ENCODE results near the gene RGS13. TPM values are rescaled to one million over a fixed set of nuclear protein-coding genes. Genes with fewer than 3 reads are reported as not detected.

RGS13 gene
- polyA plus RNA-seq, 1 experiment = not detected

DNA sequence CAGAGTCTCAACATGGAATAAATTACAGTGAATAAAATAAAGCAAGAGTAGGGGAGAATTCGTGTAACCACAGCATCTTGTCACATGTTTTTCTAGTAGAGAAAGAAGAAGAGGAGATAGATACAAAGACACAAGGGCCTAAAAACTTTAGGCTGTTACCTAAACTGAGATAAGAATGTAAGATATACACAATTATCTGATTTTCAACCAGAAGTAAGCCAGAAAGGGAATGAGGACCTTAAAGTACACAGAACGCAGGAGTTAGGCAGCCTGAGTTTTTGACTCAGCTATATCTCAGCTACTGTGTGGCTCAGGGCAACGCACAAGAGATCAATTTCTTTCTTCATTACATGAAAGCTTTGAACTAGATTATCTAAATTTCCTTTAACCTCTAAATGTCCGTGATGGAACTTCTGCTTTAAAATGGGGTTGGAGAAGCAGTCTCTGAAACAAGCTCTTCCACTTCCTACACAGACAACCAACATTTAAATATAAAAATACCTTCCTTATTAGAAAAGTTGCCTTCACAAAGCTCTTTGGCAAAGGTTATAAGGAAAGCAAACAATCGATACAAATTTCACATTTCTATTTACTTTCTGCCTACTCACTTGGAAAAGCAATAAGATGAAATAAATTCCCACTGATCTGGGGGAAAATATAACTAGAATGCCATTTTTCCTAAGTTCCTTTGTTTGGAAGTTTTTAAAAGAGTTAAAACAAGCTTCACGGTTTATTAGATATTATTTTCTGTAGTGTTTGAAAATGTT lies 5.2 kb upstream of the RGS13 start:
- TF ChIP-seq, protein P1, sequence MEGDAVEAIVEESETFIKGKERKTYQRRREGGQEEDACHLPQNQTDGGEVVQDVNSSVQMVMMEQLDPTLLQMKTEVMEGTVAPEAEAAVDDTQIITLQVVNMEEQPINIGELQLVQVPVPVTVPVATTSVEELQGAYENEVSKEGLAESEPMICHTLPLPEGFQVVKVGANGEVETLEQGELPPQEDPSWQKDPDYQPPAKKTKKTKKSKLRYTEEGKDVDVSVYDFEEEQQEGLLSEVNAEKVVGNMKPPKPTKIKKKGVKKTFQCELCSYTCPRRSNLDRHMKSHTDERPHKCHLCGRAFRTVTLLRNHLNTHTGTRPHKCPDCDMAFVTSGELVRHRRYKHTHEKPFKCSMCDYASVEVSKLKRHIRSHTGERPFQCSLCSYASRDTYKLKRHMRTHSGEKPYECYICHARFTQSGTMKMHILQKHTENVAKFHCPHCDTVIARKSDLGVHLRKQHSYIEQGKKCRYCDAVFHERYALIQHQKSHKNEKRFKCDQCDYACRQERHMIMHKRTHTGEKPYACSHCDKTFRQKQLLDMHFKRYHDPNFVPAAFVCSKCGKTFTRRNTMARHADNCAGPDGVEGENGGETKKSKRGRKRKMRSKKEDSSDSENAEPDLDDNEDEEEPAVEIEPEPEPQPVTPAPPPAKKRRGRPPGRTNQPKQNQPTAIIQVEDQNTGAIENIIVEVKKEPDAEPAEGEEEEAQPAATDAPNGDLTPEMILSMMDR (IDR thresholded peaks at IDR 0.05; ENCODE audit: low read depth, low read length) = no peak
- Histone ChIP-seq H3K27ac (ENCODE audit: low read depth, low read length) (no peak overlapping the region), H3K4me3 (ENCODE audit: low read depth, low read length) (no peak overlapping the region), H3K9me3 (ENCODE audit: control insufficient read depth, insufficient read depth, low read length) (no peaks in the 10 kb centered on the region), H3K27me3 (ENCODE audit: control insufficient read depth, insufficient read depth, low read length) (no peaks in the 10 kb centered on the region)
- ChIA-PET POLR2A (no interaction called here), CTCF (interaction anchor here (0.9 to 1.7 kb wide), 4 partner anchors 14 to 176 kb away, joined by 3 to 5 read pairs (median 4); no protein-coding TSS in a partner anchor)
- DNase-seq (ENCODE audit: low read depth, low spot score) = no peak

DNA sequence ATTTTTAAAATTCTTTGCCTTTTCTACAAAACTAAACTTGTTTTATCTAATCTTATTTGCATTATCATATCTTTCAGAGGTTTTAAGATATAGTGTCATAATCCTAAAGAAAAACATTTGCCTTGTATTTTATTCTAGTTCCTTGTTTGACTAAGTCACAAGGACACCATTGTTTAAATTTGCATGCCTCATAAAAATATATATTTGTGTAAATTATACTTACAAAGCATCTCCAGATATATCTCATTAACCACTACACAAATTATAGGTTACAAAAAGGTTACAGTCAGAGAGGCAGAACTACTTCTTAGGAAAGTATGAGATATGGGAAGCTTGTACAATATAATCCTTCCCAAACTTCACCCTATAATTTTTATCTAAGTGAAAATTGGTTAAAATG lies 4.2 kb upstream of the RGS13 start:
- DNase-seq (ENCODE audit: low read depth, low spot score) = no peak
- ChIA-PET CTCF (interaction anchor here (1.2 to 1.7 kb wide), 2 partner anchors 175 to 388 kb away, joined by 3 to 5 read pairs; no protein-coding TSS in a partner anchor), POLR2A (no interaction called here)
- no peak overlapping the region for H3K4me3 ChIP-seq (ENCODE audit: low read depth, low read length)
- H3K9me3 ChIP-seq (ENCODE audit: control insufficient read depth, insufficient read depth, low read length) = no peaks in the 10 kb centered on the region
- TF ChIP-seq, protein P1 (IDR thresholded peaks at IDR 0.05; ENCODE audit: low read depth, low read length) = no peak
- H3K27me3 ChIP-seq (ENCODE audit: control insufficient read depth, insufficient read depth, low read length) = no peaks in the 10 kb centered on the region
- H3K27ac ChIP-seq (ENCODE audit: low read depth, low read length) = no peak overlapping the region

DNA sequence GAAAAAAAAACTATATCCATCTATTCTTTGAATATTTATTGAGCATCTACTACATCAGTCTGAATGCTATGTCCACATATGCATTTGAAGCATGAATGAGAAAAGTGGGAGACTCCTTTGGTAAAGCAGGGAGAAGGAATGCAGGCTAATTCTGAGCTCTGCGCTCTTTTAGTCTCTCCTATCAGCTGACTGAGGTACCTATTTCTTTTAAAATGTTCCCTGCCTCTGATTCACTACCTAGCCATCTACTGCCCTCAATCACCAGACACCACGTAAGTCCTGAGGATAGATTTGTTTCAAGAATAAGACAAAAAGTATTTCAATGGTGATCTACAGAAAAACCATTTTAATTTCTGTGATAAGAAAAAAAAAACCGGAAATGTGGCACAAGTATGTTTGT lies 3.8 kb upstream of the RGS13 start:
- ChIA-PET POLR2A (no interaction called here), CTCF (interaction anchor here (1.2 to 1.8 kb wide), 3 partner anchors 155 to 387 kb away, joined by 3 to 6 read pairs (median 5); no protein-coding TSS in a partner anchor)
- TF ChIP-seq, protein P1 (IDR thresholded peaks at IDR 0.05; ENCODE audit: low read depth, low read length) = no peak
- no peak overlapping the region for H3K4me3 ChIP-seq (ENCODE audit: low read depth, low read length)
- no peaks in the 10 kb centered on the region for H3K27me3 ChIP-seq (ENCODE audit: control insufficient read depth, insufficient read depth, low read length)
- H3K27ac ChIP-seq (ENCODE audit: low read depth, low read length) = no peak overlapping the region
- no peak for DNase-seq (ENCODE audit: low read depth, low spot score)
- no peaks in the 10 kb centered on the region for H3K9me3 ChIP-seq (ENCODE audit: control insufficient read depth, insufficient read depth, low read length)

DNA sequence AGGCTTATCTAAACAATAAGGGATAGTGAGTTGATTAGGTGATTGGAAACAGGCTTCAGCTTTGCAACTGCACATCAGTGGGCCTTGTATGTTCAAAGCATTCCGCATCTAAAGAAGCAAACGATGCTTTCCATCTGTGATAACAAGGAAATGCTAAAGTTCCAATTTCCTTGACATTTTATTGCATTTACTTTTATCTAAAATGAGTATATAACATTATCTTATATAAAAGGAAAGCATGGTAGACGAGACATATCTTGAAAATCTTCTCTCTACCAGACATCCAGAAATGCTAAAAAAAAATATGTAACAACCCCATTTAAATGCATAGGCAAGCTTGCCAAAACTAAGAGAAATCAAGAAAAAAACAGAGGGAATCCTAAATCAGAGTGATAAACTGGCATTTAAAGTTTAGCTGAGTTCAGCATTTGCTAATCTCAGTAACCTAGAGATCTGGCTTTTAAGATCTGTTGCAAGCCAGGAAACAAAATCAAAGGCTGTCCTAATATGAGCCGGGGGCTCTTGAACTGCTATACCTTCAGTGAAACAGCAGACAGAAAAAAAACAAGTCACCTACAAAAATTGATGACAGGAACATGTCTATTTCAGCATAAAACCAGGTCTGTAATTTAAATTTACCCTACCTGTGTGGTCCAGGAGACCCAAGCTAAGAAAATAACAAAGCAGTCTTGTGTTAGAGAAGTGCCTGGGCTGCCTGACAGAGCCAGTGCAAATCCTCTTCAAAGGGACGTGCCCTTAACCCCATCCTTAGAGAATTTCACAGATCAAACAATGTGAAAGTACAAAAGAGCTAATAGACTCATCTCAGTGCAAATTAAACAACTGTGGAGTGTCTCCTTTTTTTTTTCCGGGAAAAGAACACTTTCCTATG lies 3.1 kb upstream of the RGS13 start:
- H3K27me3 ChIP-seq (ENCODE audit: control insufficient read depth, insufficient read depth, low read length) = no peaks in the 10 kb centered on the region
- no peak overlapping the region; the same call in 1 of the 2 replicates for H3K4me3 ChIP-seq (ENCODE audit: low read depth, low read length)
- H3K27ac ChIP-seq (ENCODE audit: low read depth, low read length) = no peak overlapping the region
- ChIA-PET CTCF (interaction anchor here (1.2 to 1.8 kb wide), 3 partner anchors 155 to 387 kb away, joined by 3 to 6 read pairs (median 5); no protein-coding TSS in a partner anchor), POLR2A (no interaction called here)
- TF ChIP-seq, protein P1 (IDR thresholded peaks at IDR 0.05; ENCODE audit: low read depth, low read length) = no peak
- DNase-seq (ENCODE audit: low read depth, low spot score) = no peak
- H3K9me3 ChIP-seq (ENCODE audit: control insufficient read depth, insufficient read depth, low read length) = no peaks in the 10 kb centered on the region
